ENCODE measurements around the gene RASSF3.

Gene RASSF3

DNA sequence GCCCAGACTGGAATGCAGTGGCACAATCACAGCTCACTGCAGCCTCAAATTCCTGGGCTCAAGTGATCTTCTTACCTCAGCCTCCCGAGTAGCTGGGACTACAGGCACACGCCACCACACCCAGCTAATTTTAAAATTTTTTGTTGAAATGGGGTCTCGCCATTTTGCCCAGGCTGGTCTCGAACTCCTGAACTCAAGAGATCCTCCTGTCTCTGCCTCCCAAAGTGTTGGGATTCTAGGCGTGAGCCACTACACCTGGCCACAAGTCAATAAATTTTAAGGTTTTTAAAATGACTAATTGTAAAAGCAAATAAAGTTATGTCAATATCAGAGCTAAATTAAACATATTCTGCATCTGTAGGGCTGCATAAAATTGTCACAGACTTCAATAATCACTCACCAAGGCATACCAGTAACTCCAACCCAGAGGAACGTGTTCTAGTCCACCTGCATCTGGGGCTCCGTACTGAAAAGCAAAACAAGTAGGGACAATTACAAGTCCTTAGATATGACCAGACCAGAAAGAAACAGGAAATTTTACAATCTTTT, 135.0 kb downstream of the RASSF3 start:
- H3K9ac ChIP-seq (ENCODE audit: low read depth, low read length): no peak overlapping the region
- TF ChIP-seq, protein P1, sequence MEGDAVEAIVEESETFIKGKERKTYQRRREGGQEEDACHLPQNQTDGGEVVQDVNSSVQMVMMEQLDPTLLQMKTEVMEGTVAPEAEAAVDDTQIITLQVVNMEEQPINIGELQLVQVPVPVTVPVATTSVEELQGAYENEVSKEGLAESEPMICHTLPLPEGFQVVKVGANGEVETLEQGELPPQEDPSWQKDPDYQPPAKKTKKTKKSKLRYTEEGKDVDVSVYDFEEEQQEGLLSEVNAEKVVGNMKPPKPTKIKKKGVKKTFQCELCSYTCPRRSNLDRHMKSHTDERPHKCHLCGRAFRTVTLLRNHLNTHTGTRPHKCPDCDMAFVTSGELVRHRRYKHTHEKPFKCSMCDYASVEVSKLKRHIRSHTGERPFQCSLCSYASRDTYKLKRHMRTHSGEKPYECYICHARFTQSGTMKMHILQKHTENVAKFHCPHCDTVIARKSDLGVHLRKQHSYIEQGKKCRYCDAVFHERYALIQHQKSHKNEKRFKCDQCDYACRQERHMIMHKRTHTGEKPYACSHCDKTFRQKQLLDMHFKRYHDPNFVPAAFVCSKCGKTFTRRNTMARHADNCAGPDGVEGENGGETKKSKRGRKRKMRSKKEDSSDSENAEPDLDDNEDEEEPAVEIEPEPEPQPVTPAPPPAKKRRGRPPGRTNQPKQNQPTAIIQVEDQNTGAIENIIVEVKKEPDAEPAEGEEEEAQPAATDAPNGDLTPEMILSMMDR (IDR thresholded peaks at IDR 0.05; ENCODE audit: borderline replicate concordance, extremely low read depth, low read length, poor library complexity, severe bottlenecking): no peak
- TF ChIP-seq EZH2 (IDR thresholded peaks at IDR 0.05; ENCODE audit: borderline replicate concordance, low read depth, low read length, severe bottlenecking): no peak
- ATAC-seq (ENCODE audit: insufficient read depth, low read depth) (no peak), DNase-seq (no peak)
- no peak overlapping the region for H3K27ac ChIP-seq (ENCODE audit: low read length)
- H4K20me1 ChIP-seq (ENCODE audit: insufficient read depth, low read length): no peaks in the 10 kb centered on the region
- H3K9me3 ChIP-seq (ENCODE audit: insufficient read depth, low read length, severe bottlenecking): no peaks in the 10 kb centered on the region
- no peak overlapping the region for H3K4me3 ChIP-seq (ENCODE audit: low read depth in 1 of 2, low read length in 2 of 2)
- no peak overlapping the region for H3K4me2 ChIP-seq (ENCODE audit: insufficient read depth, low read length)
- H3K79me2 ChIP-seq (ENCODE audit: insufficient read depth, low read length): no peaks in the 10 kb centered on the region
- no peaks in the 10 kb centered on the region for H3K4me1 ChIP-seq (ENCODE audit: insufficient read depth, low read length)
- peaks cover 68% of the 10 kb centered on the region for H3K36me3 ChIP-seq (ENCODE audit: insufficient read depth, low read length)
- no peak overlapping the region for H2AFZ ChIP-seq (ENCODE audit: low read depth, low read length)
- no peaks in the 10 kb centered on the region for H3K27me3 ChIP-seq (ENCODE audit: insufficient read depth, low read length, poor library complexity)

GRCh38 chr12:64745980-64746379, 135.7 kb downstream of the RASSF3 start:
- TF ChIP-seq, protein P1 (IDR thresholded peaks at IDR 0.05; ENCODE audit: borderline replicate concordance, extremely low read depth, low read length, poor library complexity, severe bottlenecking): no peak
- no peak for TF ChIP-seq EZH2 (IDR thresholded peaks at IDR 0.05; ENCODE audit: borderline replicate concordance, low read depth, low read length, severe bottlenecking)
- H3K79me2 ChIP-seq (ENCODE audit: insufficient read depth, low read length): no peaks in the 10 kb centered on the region
- no peaks in the 10 kb centered on the region for H3K9me3 ChIP-seq (ENCODE audit: insufficient read depth, low read length, severe bottlenecking)
- ATAC-seq (ENCODE audit: insufficient read depth, low read depth) (no peak), DNase-seq (no peak)
- H4K20me1 ChIP-seq (ENCODE audit: insufficient read depth, low read length): no peaks in the 10 kb centered on the region
- no peak overlapping the region for H2AFZ ChIP-seq (ENCODE audit: low read depth, low read length)
- no peak overlapping the region for H3K9ac ChIP-seq (ENCODE audit: low read depth, low read length)
- H3K4me2 ChIP-seq (ENCODE audit: insufficient read depth, low read length): no peak overlapping the region
- no peaks in the 10 kb centered on the region for H3K27me3 ChIP-seq (ENCODE audit: insufficient read depth, low read length, poor library complexity)
- no peak overlapping the region for H3K4me3 ChIP-seq (ENCODE audit: low read depth in 1 of 2, low read length in 2 of 2)
- no peaks in the 10 kb centered on the region for H3K4me1 ChIP-seq (ENCODE audit: insufficient read depth, low read length)
- H3K36me3 ChIP-seq (ENCODE audit: insufficient read depth, low read length): peaks cover 68% of the 10 kb centered on the region
- no peak overlapping the region for H3K27ac ChIP-seq (ENCODE audit: low read length)

- H3K79me2 ChIP-seq (ENCODE audit: insufficient read depth, low read length): no peaks in the 10 kb centered on the region
- no peak overlapping the region for H3K9ac ChIP-seq (ENCODE audit: low read depth, low read length)
- ATAC-seq (ENCODE audit: insufficient read depth, low read depth): no peak
- no peak overlapping the region for H3K27ac ChIP-seq (ENCODE audit: low read length)
- no peak for DNase-seq
- peaks cover 67% of the 10 kb centered on the region for H3K36me3 ChIP-seq (ENCODE audit: insufficient read depth, low read length)
- TF ChIP-seq, protein P1 (IDR thresholded peaks at IDR 0.05; ENCODE audit: borderline replicate concordance, extremely low read depth, low read length, poor library complexity, severe bottlenecking): no peak
- TF ChIP-seq EZH2 (IDR thresholded peaks at IDR 0.05; ENCODE audit: borderline replicate concordance, low read depth, low read length, severe bottlenecking): no peak
- no peaks in the 10 kb centered on the region for H3K4me1 ChIP-seq (ENCODE audit: insufficient read depth, low read length)
- no peak overlapping the region for H3K4me3 ChIP-seq (ENCODE audit: low read depth in 1 of 2, low read length in 2 of 2)
- H2AFZ ChIP-seq (ENCODE audit: low read depth, low read length): no peak overlapping the region
- no peak overlapping the region for H3K4me2 ChIP-seq (ENCODE audit: insufficient read depth, low read length)
- no peaks in the 10 kb centered on the region for H3K9me3 ChIP-seq (ENCODE audit: insufficient read depth, low read length, severe bottlenecking)
- H3K27me3 ChIP-seq (ENCODE audit: insufficient read depth, low read length, poor library complexity): no peaks in the 10 kb centered on the region
- H4K20me1 ChIP-seq (ENCODE audit: insufficient read depth, low read length): no peaks in the 10 kb centered on the region
These were observed 136.4 kb downstream of the RASSF3 start for GRCh38 chr12:64746663-64747062.

Data from DND-41 (cell line).